ENCODE measurements around the gene TAS2R60. TPM values are rescaled to one million over a fixed set of nuclear protein-coding genes. Genes with fewer than 3 reads are reported as not detected.

The TAS2R60 gene
- total and polyA plus RNA-seq, 4 donors: 0.50 TPM; not detected in 3

GRCh38 chr7:143396182-143396581, 47.1 kb upstream of the TAS2R60 start:
- H3K4me3 ChIP-seq (ENCODE audit: low read depth in 1 of 3, low read length in 3 of 3): no peak overlapping the region
- H3K36me3 ChIP-seq (ENCODE audit: control insufficient read depth in 4 of 4, insufficient read depth in 3 of 4, low read depth in 1 of 4, low read length in 3 of 4): peaks cover 0 to 25% (median 6%) of the 10 kb centered on the region in 4 donors
- H3K9ac ChIP-seq (ENCODE audit: low read depth in 1 of 2, low read length in 2 of 2): no peak overlapping the region
- no peaks in the 10 kb centered on the region for H3K27me3 ChIP-seq (ENCODE audit: control insufficient read depth in 4 of 4, insufficient read depth in 4 of 4, low read length in 3 of 4)
- peaks cover 40 to 69% (median 68%) of the 10 kb centered on the region in 4 donors for H3K4me1 ChIP-seq (ENCODE audit: control insufficient read depth in 4 of 4, insufficient read depth in 4 of 4, low read length in 3 of 4)
- H3K27ac ChIP-seq (ENCODE audit: low read depth in 1 of 2, low read length in 2 of 2): no peak overlapping the region
- no peak for DNase-seq (ENCODE audit: low spot score)
- 61% methylated on average over 7 of the region's 7 CpGs for WGBS
- no peak for TF ChIP-seq ZBTB33 (IDR thresholded peaks at IDR 0.05)
- TF ChIP-seq TAF1 (conservative IDR thresholded peaks at IDR 0.05): no peak
- no peak for TF ChIP-seq REST (IDR thresholded peaks at IDR 0.05)
- TF ChIP-seq HNF4G (IDR thresholded peaks at IDR 0.05): no peak
- TF ChIP-seq MAX (IDR thresholded peaks at IDR 0.05): no peak
- no peak for TF ChIP-seq FOXA2 (IDR thresholded peaks at IDR 0.05)
- no peak for TF ChIP-seq FOXA1 (IDR thresholded peaks at IDR 0.05)
- TF ChIP-seq RXRA (IDR thresholded peaks at IDR 0.05): no peak
- TF ChIP-seq CTCF (IDR thresholded peaks at IDR 0.05; ENCODE audit: low read depth, low read length, missing input control): no peak
- no peak for TF ChIP-seq JUND (IDR thresholded peaks at IDR 0.05)
- no peak for TF ChIP-seq NR2F2 (IDR thresholded peaks at IDR 0.05)
- TF ChIP-seq SP1 (IDR thresholded peaks at IDR 0.05): no peak
- TF ChIP-seq EGR1 (IDR thresholded peaks at IDR 0.05; ENCODE audit: low read depth in 2 of 2): no peak
- no peak for TF ChIP-seq RAD21 (IDR thresholded peaks at IDR 0.05)
- TF ChIP-seq ATF3 (IDR thresholded peaks at IDR 0.05): no peak
- no peak for TF ChIP-seq YY1 (IDR thresholded peaks at IDR 0.05)
- no peak for TF ChIP-seq GABPA (IDR thresholded peaks at IDR 0.05 in 1 of 2, conservative IDR thresholded peaks at IDR 0.05 in 1 of 2)
- no peaks in the 10 kb centered on the region for H3K9me3 ChIP-seq (ENCODE audit: control insufficient read depth in 4 of 4, low read length in 3 of 4)

Measured in liver (tissue), 9 donors.